Measurements from ENCODE around the gene CACNA1C.

DNA sequence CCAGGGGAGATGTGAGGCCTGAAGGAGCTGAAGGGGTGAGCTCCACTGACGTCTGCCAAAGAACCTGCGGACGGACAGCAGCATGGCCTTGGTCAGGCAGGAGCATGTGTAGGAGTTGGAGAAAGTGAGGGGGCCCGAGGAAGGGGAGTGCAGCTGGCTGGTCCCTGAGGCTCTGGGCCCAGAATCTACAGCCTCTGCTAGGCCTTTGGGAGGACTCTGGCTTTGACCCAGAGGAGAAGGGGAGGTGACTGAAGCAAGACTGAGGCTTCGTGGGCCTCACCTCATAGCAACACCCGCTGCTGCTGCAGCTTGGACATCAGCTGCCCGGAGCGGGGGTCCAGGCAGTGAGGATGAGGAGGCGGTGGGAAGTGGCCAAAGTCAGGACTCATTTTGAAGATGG, 525.4 kb downstream of the CACNA1C start:
- TF ChIP-seq, protein P1, sequence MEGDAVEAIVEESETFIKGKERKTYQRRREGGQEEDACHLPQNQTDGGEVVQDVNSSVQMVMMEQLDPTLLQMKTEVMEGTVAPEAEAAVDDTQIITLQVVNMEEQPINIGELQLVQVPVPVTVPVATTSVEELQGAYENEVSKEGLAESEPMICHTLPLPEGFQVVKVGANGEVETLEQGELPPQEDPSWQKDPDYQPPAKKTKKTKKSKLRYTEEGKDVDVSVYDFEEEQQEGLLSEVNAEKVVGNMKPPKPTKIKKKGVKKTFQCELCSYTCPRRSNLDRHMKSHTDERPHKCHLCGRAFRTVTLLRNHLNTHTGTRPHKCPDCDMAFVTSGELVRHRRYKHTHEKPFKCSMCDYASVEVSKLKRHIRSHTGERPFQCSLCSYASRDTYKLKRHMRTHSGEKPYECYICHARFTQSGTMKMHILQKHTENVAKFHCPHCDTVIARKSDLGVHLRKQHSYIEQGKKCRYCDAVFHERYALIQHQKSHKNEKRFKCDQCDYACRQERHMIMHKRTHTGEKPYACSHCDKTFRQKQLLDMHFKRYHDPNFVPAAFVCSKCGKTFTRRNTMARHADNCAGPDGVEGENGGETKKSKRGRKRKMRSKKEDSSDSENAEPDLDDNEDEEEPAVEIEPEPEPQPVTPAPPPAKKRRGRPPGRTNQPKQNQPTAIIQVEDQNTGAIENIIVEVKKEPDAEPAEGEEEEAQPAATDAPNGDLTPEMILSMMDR (IDR thresholded peaks at IDR 0.05) = no peak
- TF ChIP-seq FOXM1 (IDR thresholded peaks at IDR 0.05; ENCODE audit: low read depth) (no peak), EP300 (IDR thresholded peaks at IDR 0.05; ENCODE audit: borderline replicate concordance in 1 of 2, low read depth in 1 of 2, low read length in 1 of 2) (no peak), FOSL2 (IDR thresholded peaks at IDR 0.05; ENCODE audit: borderline replicate concordance, low read depth) (no peak), RCOR1 (IDR thresholded peaks at IDR 0.05; ENCODE audit: low read length) (no peak), JUND (IDR thresholded peaks at IDR 0.05) (no peak), EZH2phosphoT487 (IDR thresholded peaks at IDR 0.05; ENCODE audit: borderline replicate concordance, low read depth) (no peak), RAD21 (IDR thresholded peaks at IDR 0.05; ENCODE audit: low read length) (no peak), RFX5 (IDR thresholded peaks at IDR 0.05; ENCODE audit: low read length) (no peak), TEAD4 (IDR thresholded peaks at IDR 0.05; ENCODE audit: borderline replicate concordance, insufficient read depth) (no peak), TAF1 (IDR thresholded peaks at IDR 0.05; ENCODE audit: borderline replicate concordance, low read depth, low read length) (no peak)
